Measurements from ENCODE around the gene ZBTB39.
A peak's percentile ranks its signal among the peaks of the same experiment; 100 is the strongest.
"Not testable (repeated sequence)": the region's sequence is repeated elsewhere in the genome, so short reads cannot be mapped to it uniquely, and the experiment has no call there.

Gene ZBTB39

DNA sequence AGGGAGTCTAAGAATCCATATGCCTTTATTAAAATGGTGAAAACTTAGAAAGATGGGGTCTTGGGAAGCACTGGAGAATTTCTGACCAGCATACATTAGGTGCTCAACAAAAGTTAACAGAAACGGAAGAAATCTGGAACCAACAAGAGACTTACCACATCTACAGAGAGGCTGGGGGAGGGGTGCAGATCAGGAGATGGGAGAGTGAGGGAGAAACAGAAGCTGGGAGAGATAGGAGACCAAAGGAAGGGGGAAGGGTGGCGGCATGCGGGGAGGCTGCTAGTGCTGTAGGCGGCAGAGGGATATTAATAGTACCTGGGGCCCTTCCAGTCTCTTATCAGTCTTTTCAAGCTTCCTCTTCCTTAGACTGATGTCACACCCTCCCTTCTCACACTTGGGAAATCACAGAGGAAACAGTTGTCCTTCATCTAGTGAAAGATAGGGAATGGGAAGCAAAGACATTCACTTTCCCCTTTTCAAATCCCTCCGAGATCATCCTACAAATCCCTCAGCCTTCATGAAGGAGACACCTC is 18.1 kb downstream of the ZBTB39 start:
- Mint-ChIP-seq H3K27me3 (ENCODE audit: low read depth) (no peaks in the 10 kb centered on the region), H3K4me1 (peaks cover 32% of the 10 kb centered on the region), H3K36me3 (ENCODE audit: low read depth) (no peaks in the 10 kb centered on the region), H3K4me3 (no peak overlapping the region), H3K9me3 (no peaks in the 10 kb centered on the region), H3K27ac (no peak overlapping the region)
- TF ChIP-seq, protein P1, sequence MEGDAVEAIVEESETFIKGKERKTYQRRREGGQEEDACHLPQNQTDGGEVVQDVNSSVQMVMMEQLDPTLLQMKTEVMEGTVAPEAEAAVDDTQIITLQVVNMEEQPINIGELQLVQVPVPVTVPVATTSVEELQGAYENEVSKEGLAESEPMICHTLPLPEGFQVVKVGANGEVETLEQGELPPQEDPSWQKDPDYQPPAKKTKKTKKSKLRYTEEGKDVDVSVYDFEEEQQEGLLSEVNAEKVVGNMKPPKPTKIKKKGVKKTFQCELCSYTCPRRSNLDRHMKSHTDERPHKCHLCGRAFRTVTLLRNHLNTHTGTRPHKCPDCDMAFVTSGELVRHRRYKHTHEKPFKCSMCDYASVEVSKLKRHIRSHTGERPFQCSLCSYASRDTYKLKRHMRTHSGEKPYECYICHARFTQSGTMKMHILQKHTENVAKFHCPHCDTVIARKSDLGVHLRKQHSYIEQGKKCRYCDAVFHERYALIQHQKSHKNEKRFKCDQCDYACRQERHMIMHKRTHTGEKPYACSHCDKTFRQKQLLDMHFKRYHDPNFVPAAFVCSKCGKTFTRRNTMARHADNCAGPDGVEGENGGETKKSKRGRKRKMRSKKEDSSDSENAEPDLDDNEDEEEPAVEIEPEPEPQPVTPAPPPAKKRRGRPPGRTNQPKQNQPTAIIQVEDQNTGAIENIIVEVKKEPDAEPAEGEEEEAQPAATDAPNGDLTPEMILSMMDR (IDR thresholded peaks at IDR 0.05; ENCODE audit: unreplicated experiment in 3 of 3), result no peak

DNA sequence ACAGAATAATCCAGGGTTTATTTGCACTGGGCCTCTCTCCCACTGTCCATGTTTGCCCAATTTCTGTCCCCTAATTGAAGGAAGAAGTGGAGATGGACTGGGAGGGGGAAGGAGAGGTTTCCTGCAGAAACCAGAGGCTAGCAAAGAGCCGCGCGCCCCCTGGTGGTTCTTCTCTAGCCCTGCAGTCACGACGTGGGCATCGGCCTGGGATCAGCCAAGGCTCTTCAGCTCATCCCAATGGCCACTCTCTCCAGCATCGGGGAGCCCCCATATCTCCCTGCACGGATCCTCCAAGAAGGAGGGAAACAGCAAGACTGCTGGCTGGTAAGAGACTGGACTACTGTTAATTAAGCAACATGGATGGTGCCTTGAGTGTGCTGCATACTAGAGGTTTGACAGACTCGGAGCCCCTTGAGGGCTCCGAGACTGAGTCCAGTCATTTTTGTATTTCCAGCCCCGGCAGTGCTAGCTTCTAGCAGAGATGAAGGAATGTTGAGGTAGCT is 18.7 kb downstream of the ZBTB39 start:
- Mint-ChIP-seq H3K27me3 (ENCODE audit: low read depth) (no peaks in the 10 kb centered on the region), H3K9me3 (no peaks in the 10 kb centered on the region), H3K4me1 (peaks cover 32% of the 10 kb centered on the region), H3K36me3 (ENCODE audit: low read depth) (no peaks in the 10 kb centered on the region), H3K4me3 (no peak overlapping the region), H3K27ac (no peak overlapping the region)
- TF ChIP-seq, protein P1 (IDR thresholded peaks at IDR 0.05; ENCODE audit: unreplicated experiment in 3 of 3), result peak; percentile 89 to 93 (median 90)

DNA sequence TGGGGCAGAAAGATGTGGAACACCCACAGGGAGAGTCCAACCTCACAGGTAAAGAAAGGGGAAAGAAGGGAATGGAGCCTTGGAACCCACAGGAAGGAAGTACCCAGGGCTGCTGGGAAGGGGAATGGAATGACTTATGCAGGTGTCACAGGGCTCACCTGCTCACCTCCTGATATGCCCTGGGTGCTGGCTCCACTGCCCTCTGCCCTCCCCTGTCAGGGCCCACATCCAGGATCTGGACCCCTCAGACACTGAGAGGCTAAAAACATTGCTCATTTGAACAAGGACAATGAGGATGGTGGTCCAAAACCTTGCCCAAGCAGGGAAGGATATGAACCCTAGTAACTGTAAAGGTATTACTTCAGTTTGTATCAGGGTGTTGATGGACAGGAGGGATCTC is 19.3 kb downstream of the ZBTB39 start:
- H3K4me3 Mint-ChIP-seq, result no peak overlapping the region
- no peak overlapping the region for H3K27ac Mint-ChIP-seq
- H3K36me3 Mint-ChIP-seq (ENCODE audit: low read depth), result no peaks in the 10 kb centered on the region
- no peaks in the 10 kb centered on the region for H3K27me3 Mint-ChIP-seq (ENCODE audit: low read depth)
- peaks cover 32% of the 10 kb centered on the region for H3K4me1 Mint-ChIP-seq
- TF ChIP-seq, protein P1 (IDR thresholded peaks at IDR 0.05; ENCODE audit: unreplicated experiment in 3 of 3), result no peak
- H3K9me3 Mint-ChIP-seq, result no peaks in the 10 kb centered on the region

DNA sequence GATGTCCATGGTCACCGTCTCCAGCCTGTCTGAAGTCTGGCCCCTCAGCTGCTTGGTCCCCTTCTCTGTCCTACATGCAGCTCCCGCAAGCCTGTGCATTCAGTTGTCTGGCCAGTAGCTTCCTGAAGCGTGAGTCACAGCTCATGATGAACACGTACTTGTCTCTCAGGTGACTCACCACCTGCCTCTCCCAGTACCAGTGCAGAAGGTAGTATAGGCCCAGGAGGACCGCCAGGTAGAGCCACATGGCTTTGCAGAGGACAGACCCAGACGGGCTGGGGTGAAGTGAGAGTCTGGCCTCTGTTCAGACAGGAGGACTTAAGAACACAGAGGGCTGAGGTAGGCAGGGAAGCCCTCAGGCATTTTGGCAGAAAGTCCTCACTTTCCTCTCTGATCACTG is 20.6 kb downstream of the ZBTB39 start:
- peaks cover 32% of the 10 kb centered on the region for H3K4me1 Mint-ChIP-seq
- not testable (repeated sequence) for H3K27me3 Mint-ChIP-seq (ENCODE audit: low read depth); H3K36me3 Mint-ChIP-seq (ENCODE audit: low read depth); H3K4me3 Mint-ChIP-seq; H3K9me3 Mint-ChIP-seq; H3K27ac Mint-ChIP-seq

DNA sequence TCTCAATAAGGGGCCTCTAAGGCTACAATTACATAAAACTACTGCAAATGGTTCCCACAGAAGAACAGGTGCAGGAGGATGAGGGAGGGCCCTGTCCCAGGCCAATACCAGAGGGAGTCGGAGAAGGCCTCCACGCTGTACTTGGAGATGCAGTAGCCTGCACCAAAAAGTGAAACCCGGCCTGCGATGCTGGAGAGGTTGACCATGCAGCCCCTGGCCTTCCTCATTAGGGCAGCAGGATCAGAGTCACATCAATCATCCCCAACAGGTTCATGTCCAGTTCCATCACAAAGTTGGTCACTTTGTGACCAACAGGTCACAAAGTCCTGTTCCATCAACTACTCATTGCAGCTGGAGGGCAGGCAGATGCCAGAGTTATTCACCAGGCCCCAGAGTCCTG is 23.0 kb downstream of the ZBTB39 start:
- H3K27ac Mint-ChIP-seq, result no peak overlapping the region
- H3K27me3 Mint-ChIP-seq (ENCODE audit: low read depth), result no peaks in the 10 kb centered on the region
- TF ChIP-seq, protein P1 (IDR thresholded peaks at IDR 0.05; ENCODE audit: unreplicated experiment in 3 of 3), result no peak
- no peak overlapping the region for H3K4me3 Mint-ChIP-seq
- H3K36me3 Mint-ChIP-seq (ENCODE audit: low read depth), result no peaks in the 10 kb centered on the region
- peaks cover 18% of the 10 kb centered on the region for H3K4me1 Mint-ChIP-seq
- no peaks in the 10 kb centered on the region for H3K9me3 Mint-ChIP-seq

GRCh38 chr12:56982578-56983236 is 23.6 kb downstream of the ZBTB39 start:
- H3K4me3 Mint-ChIP-seq; H3K9me3 Mint-ChIP-seq; H3K27me3 Mint-ChIP-seq (ENCODE audit: low read depth); H3K36me3 Mint-ChIP-seq (ENCODE audit: low read depth); H3K27ac Mint-ChIP-seq: not testable (repeated sequence)
- H3K4me1 Mint-ChIP-seq, result peaks cover 11% of the 10 kb centered on the region

DNA sequence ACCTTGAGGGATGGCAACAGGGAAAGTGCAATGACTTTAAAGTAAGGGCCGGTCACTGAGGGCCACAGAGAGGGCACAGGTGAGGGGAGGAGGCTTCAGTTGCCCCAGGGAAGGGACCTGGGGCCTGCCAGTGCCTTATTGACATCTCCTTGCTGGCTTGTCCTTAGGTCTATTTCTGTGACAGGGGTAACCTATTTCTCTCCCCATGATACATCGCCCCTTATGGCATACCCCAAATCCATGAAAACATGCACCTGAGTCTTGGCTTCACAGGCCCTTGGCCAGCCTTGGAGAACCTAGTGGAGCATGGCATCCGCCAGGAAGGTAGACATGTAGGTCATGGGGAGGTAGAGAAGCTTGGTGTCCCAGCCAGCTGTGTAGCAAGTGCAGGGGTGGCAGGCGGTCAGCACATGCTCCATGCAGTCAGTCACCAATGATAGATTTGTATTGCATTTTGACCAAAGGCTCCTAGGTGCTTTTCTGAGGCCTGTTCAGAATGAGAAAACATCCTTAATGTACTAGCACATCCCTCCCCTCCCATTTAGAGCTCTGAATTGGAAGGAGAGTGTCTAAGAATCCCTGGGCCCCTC is 25.3 kb downstream of the ZBTB39 start:
- Mint-ChIP-seq H3K4me3 (no peak overlapping the region), H3K36me3 (ENCODE audit: low read depth) (no peaks in the 10 kb centered on the region)

More for the DNA sequence above, 25.3 kb downstream of the ZBTB39 start:
- TF ChIP-seq, protein P1 (IDR thresholded peaks at IDR 0.05; ENCODE audit: unreplicated experiment in 3 of 3), result no peak
- Mint-ChIP-seq H3K4me1 (peaks cover 6% of the 10 kb centered on the region), H3K9me3 (no peaks in the 10 kb centered on the region), H3K27me3 (ENCODE audit: low read depth) (no peaks in the 10 kb centered on the region), H3K27ac (no peak overlapping the region)

Measured in nephron (organoid).